NCI-H2107 (cell line): Measurements from ENCODE around the gene ASB18.
"Not testable (repeated sequence)": the region's sequence is repeated elsewhere in the genome, so short reads cannot be mapped to it uniquely, and the experiment has no call there.

ENCODE experiments used
- DNase-seq: peaks from one replicate; lab custom pipeline; 2025; lab: John Stamatoyannopoulos, UW

Gene ASB18, protein sequence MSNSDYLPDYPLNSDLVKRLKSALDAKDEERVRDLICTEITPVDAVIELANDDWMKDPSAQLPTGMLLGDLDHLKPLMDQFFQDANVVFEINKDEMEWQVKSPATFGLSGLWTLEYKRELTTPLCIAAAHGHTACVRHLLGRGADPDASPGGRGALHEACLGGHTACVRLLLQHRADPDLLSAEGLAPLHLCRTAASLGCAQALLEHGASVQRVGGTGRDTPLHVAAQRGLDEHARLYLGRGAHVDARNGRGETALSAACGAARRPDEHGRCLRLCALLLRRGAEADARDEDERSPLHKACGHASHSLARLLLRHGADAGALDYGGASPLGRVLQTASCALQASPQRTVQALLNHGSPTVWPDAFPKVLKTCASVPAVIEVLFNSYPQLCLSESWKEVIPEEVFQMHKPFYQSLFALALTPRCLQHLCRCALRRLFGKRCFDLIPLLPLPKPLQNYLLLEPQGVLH

DNA sequence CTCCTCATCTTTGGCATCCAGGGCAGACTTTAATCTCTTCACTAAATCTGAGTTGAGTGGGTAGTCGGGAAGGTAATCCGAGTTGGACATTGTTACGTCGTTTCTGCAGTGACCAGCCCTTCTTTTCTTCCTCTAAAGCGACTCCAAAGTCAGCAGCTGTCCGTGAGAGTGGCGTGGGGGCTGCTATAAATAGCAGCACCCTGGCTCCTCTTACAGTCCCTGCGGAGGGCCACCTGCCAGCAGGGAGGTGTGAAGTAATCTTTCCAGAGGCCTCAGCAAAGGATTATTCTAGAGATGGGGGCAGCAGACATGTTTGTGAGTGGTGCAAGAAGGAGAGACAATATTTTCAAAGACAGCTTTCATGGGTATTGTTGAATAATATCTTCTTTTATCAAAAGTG, at the start of gene ASB18:
Gene ASB18 (minus strand): TSS at position 151 of the 400 bp plus-strand sequence. CDS start 61 bp downstream, at position 90.
- DNase-seq, result no peak

DNA sequence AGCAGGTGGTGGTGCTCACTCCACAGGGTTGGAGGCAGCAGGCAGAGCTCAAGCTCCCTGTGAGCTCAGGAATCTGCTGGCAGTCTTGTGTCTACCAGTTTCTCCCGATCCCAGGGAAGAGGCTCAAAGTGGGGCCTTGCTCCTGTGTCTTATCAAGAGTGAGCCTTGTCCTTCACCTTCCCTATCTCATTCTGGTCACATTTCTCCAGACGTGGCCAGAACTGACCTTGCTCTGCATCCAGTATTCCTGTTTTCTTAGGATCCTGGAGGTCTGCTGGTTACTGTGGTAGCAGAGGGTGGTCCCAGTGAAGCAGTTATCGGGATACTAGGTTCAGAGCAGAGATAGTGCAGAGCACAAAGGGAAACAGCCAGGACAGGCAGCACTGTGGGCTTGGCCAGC, 47.1 kb upstream of the ASB18 start:
- no peak for DNase-seq

DNA sequence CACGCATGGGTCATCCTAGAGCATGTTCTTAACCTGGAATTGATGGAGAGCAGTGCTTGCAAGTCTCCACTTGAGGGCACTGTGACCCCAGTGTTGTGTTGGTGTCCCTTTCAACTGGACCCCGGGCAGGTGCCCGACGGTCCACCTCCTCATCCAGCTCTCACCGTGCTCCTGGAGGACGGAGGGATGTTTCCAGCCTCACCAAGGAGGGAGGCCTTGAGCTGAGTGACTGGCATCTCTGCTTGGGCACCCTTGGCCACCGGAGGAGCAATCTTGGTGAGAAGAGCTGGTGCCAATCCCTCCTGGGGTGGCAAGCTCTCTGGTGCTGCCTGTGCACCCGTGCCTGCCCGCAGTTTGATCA, 45.4 kb upstream of the ASB18 start:
- DNase-seq, result no peak

DNA sequence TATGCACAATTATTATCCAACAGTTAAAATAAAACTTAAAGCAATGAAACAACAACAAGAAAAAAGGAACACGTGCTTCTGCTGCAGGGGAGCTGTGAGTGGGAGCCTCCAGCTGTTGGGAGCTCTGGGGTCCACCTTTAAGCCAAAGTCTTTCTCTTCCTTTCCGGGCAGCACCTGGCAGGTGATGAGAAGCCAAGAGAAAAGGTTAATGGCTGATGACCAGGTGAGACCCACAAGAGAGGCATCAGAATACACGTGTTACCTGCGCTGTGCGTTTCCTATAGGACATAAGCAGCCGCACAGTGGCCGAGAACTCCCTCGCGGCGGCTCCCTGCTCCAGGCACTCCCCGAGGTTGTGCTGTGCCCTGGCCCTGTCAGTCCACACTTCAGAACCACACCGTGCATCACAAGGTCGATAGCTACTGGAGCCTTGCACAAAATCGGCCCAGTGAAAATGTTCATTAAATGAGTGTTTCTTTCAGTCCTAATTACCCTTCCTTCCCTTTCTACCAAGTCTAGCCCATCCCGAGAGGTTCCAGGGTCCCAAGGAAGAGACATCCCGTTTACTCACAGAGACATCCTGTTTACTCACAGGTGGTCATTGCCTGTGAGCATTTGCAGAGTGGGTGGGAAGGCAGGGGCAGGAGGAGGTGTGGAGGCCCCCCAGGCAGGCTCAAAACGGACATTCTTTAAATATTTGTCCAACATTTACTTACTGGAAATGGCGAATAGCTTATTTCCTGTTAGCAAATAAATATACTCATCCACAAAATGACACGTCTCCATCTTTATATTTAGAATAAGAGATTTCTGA, 44.9 kb upstream of the ASB18 start:
- DNase-seq, result no peak

DNA sequence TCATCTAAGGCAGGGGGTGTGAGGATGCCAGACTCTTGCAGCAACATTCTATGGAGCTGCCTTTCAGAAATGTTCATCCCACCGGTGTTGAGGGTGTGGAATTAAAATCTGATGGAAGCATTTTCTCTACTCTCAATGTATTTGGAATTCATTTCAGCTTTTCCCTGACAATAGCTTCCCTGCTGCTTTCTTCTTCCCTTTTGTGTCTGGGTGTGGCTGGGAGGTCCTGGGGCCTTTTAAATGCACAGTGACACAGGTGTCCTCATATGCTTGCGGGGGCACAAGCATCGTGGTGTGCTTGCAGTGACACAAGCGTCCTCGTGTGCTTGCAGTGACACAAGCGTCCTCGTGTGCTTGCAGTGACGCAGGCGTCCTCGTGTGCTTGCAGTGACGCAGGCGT, 43.4 kb upstream of the ASB18 start:
- no peak for DNase-seq

DNA sequence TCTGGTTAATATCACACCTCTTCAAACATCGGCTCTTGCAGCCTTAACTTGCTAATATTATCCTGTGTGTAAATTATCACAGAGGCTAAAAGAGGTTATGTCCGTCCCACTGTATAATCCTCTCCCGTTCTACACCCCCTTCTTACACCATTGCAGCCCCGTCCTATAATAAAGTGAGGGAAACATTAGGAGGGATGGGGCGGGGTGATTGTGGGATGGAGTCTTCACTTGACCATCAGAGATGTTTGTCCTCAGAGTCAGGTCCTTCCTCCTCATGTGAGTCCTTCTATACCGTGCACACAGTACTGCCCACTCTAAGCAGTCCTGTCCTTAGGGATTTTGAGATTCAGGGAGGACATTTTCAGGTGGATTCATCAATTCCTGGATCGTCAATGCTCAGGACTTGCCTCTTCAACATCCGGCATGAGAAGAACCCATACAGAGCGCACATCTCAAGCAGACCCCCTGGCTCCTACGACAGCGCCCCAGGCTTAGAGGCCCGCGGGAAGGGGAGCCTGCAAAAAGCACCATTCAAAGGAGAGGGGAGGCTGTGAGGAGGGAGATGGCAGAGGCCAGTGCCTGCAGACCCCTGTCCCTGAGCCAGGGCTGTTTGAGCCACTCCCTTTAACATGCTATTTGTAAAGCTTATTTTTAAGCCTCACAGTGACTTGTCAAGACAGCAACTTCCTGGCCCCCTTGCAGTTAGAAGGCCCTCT, 42.8 kb upstream of the ASB18 start:
- no peak for DNase-seq

DNA sequence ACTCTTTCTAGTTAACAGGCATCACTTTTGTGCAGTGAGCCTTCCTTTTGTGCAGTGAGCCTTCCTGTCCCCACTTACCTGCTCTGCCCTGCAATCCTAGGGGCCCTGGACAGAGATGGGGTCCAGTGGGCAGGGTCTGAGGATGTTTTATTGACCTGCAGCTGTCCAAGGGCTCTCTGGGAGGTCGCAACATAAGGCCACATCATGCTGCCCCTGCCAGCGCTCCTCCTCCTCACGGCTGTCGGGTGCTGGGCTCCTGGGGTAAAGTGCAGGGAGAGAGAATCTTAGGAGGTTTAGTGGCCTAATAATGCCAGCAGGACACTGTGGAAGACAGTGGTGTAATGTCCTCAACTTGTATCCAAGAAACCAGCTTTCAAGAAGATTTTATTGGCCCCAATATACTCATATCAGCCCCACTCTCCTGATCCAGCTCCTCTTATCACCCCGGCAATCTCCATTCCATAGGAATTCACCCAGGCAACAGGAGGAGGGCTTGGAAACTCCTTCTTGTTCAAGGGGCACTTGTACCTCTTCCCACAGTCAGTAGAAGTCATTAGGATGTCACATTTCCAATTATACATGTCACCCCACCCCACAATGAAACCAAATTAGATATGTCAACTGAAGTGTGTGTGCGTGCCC, 41.9 kb upstream of the ASB18 start:
- no peak for DNase-seq

DNA sequence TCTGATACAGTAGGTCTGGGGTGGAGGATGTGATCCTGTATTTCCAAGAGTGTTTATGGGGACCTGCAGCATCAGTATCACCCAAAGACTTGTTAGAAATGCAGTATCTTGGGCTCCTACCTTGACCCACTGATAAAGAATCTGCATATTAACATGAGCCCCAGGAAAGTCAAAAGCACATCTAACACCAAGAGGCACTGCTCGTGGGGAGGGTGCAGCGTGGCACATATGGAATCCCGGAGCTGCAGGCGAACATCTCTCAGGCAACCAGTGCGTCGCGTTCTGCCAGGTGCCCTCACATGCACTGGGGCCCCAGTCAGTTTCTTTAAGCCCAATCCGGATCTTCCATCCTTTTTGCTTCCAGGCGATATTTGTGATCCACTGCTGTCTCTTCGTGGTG, 41.3 kb upstream of the ASB18 start:
- no peak for DNase-seq

DNA sequence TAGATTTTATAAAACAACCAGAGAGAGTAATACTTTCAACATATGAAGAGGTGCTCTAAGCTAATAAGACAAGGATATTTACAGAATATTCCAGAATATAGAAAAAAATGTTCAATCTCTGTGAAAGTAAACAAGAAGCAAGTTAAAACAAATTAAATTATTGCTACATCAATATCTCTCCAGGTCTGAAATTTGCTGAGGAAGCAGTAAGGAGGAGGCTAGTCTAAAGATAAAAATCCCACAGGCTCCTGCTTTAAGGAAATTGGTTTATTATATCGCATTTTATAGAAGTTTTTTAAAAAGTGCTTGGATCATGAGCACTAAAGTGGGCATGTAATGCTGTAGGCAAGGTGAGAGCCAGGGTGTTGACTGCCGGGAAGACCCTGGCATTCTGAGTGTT, 39.7 kb upstream of the ASB18 start:
- DNase-seq, result no peak

DNA sequence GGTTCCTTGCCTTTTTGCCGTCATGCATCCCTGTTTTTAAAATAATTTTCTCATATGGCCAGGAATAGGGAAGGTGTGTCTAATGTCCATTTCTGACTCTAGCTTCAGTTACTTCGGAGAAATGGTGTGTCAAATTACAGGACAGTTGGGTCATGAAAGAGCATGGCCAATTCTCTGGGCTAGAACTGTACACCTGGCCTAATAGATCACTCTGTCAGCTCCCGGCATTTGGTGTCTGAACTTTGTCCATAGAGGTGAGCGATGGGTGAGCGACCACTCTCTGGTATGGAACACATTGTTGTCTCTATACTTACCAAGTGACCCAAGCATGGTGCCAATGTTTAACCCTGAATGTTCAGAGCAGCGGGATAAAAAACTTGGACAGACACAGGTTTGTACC, 38.3 kb upstream of the ASB18 start:
- DNase-seq, result no peak

DNA sequence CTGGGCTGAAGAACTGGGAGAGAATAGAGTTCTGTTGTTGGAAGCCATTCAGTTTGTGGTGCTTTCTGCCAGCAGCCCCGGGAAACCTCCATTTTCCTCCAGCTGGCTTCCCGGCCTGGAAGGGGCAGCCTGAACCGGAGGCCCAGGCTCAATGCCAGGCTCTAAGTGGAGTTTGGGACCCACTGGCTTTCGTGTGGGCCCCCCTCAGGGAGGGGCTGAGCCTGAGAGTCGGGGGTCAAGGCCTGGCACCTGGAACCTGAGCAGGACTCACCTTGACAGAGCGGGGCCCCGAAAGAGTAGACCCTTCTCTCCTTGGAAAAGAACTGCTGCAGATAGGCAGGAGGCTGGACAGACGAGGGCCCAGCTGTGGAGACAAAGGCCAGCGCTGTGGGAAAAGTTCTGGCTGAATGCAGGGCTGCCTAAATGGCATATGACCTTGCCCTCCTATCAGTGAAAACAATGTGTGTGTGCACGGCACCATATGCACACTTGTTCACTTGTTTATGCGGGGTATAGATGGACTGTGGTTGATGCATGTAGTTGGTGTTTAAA, 34.8 kb upstream of the ASB18 start:
- no peak for DNase-seq

DNA sequence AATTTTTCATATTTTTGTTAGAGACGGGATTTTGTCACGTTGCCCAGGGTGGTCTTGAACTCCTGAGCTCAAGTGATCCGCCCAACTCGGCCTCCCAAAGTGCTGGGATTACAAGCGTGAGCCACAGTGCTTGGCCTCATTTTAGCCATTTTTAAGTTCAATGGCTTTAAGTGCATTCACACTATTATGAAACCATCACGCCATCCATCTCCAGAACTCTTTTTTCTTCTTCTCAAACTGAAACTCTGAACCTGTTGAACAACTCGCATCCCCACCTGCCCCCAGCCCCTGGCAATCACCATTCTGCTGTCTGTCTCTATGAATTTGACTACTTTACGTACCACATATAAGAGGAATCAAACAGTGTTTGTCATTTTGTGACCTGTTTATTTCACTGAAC, 31.3 kb upstream of the ASB18 start:
- DNase-seq, result no peak

DNA sequence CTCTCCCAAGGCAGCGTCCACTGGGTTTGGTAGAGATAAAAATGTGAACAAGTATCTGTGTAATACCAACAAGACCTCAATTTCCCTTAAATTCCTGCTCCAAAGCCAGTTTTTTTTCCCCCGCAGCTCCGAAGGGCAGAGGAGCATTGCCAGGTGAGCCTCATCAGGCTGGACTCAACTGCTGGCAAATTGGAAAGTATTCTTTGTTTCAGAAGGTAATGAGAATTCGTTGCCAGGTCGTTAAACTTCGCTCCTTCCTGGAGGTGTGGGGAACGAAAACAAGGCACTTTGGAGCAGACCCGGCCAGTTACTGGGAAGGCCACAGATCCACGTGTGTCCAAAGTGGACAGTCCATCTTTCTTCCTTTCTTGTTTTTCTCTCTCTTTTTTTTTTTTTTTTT, 30.4 kb upstream of the ASB18 start:
- DNase-seq, result no peak

DNA sequence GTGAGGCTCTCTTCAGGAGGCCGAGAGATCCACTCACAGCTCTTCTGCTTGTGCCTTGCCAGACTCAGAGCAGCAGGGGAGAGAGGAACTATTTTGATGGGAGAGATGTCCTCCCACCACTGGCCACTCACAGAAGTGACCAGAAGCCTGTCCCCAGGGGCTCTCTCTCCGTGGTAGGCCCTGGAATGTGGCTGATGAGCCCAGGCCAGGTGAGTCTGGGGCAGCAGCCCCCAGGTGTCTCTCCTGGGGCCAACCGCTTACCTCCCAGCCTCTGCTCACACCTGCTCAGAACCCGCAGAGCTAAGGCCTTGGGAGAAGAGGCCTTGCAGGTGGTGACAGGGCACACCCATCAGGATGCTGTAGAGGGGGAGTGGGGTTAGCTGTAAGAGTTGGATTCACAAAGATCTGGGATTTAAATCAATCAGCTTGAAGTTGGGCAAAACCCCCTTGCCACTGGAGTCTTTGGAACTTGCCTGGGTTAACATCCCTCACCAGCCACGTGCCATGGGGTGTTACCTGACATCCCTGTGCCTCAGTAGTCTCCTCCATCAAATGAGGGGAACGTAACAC, 29.1 kb upstream of the ASB18 start:
- no peak for DNase-seq

DNA sequence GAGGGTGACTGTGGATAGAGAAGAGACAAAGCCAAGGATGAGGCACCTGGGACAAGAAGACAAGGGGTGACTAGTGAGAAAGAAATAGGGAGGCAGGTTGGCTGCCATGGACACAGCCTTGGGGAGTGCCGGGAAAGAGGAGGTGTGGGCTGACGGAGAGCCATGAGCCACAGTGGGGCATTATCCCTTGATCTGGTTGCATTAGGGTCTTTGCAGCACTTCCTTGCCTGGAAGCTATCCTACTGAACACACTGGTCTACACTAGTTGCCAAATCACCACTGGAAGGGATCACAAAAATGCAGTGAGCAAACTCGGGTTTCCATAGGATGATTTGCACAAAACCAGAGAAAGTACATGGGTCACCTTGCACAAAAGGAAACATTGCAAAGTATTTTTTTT, 27.7 kb upstream of the ASB18 start:
- DNase-seq, result no peak

DNA sequence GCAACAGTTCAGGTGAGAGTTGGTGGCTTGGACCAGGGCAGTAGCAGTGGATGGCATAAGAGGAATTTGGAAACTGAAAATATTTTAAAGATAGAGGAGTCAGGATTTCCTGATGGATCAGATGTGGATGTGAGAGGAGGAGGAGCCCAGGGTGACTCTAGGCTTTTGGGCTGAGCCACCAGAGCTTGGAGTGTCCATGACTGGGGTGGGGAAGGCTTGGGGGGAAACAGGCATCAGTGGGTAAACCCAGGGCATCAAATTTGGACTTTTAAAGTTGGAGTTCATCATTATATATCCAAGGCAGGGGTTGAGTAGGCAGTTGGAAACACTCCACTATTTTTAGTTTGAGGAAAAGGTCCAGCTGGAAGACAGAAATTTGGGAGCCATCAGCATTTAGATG, 27.3 kb upstream of the ASB18 start:
- no peak for DNase-seq

DNA sequence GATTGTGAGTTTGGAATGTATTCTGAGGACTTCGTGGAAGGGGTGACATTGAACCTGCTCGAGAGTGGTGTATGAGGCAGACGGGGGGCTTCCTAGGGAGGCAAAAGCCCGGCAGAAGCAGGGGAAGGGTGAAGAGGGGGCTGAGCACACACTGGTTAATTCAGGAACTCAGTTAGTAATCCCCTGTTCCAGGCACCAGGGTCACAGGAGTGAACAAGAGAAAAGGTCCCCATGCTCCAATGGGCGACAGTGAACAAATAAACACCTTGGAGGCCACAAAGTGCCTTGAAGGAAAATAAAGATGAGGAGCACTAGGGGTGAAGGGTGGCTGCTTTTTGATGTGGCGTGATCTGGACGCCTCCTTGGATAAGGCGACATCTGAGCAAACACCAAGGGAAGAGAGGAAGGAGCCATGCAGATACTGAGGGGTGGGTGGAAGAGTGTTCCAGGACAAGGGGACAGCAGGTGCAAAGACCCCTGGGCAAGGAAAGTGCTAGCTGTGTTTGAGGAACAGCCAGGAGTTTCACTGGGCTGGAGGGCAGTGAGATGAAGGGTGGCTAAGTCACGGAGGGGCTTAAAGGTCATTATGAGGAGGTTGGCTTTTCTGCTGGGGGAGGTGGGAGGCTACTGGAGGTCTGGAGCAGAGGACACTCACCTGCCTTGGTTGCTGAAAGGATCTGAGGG, 26.7 kb upstream of the ASB18 start:
- no peak for DNase-seq

DNA sequence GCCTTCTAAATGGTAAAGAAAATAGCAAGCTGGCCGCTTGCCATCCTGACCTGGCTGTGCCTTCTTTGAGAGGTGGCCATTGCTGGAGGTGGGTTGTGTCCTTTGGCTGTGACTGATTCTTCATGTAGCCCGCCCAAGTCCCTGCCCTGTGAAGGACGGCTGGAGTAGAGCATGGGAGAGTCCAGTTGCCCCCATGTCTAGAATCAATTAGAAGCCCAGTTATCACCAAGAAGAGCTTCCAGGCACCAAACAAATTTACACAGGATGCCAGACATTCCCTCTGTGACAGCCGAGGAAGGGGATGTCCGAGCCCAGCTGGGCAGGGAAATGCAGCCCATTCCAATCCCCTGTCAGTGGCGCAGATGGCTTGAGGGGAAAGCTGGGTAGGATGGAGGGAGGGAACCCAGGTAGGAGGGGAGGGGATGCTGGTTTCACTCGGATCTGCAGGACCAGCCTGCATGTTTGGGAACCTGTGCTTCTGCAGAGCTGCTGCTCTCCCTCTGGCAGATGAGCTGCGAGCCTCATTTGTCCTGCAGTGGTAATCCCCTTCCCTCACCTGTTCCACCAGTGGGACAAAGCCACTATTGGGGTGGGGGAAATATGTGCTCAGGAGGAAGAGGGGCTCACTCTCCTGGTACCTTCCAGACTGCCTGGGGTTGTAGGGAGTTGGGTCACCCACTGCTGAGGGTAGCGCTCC, 25.7 kb upstream of the ASB18 start:
- DNase-seq, result no peak

DNA sequence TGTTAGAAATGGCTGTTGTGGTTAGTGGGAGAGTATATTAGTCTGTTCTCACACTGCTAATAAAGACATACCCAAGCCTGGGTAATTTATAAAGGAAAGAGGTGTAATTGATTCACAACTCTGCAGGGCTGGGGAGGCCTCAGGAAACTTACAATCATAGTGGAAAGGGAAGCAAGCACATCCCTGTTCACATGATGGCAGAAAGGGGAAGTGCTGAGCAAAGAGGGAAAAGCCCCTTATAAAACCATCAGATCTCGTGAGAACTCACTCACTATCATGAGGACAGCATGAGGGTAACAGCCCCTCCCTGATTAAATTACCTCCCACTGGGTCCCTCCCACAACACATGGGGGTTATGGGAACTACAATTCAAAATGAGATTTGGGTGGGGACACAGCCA, 24.2 kb upstream of the ASB18 start:
- DNase-seq, result not testable (repeated sequence)

DNA sequence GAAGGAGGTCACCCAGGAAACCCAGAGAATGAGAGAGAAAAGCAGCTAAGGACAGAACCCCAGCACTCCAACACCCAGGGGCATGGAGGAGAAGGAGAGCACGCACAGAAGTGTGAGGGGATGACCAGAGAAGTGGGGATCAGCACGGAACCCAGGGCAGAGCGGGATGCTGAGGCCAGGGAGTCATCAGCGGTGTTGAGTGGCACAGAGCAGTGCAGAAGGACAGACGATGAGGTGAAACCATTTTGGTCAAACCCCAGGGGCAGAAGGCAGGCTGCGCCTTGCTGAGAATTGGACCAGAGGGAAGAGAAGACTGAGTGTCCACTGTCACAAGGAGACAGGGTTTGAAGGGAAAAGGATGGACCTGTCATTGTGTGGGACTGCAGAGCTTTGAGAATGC, 23.4 kb upstream of the ASB18 start:
- no peak for DNase-seq
